ENCODE measurements around the gene KRTAP12-2.
"Not testable (repeated sequence)": the region's sequence is repeated elsewhere in the genome, so short reads cannot be mapped to it uniquely, and the experiment has no call there.

KRTAP12-2 gene

GRCh38 chr21:44671911-44672310 is 5.2 kb upstream of the KRTAP12-2 start:
- no peak overlapping the region for H3K4me3 ChIP-seq (ENCODE audit: low read length)
- no peaks in the 10 kb centered on the region for H3K27me3 ChIP-seq (ENCODE audit: insufficient read depth, low read length)
- no peak overlapping the region for H3K9ac ChIP-seq (ENCODE audit: low read depth, low read length)
- H3K4me1 ChIP-seq (ENCODE audit: insufficient read depth, low read length), result no peaks in the 10 kb centered on the region
- H3K27ac ChIP-seq (ENCODE audit: low read length), result no peak overlapping the region
- H3K36me3 ChIP-seq (ENCODE audit: insufficient read depth, low read depth, low read length), result no peaks in the 10 kb centered on the region
- peaks cover 19% of the 10 kb centered on the region for H3K9me3 ChIP-seq (ENCODE audit: insufficient read depth, low read depth, low read length)

- Histone ChIP-seq H3K4me1 (ENCODE audit: insufficient read depth, low read length) (no peaks in the 10 kb centered on the region), H3K9me3 (ENCODE audit: insufficient read depth, low read depth, low read length) (peaks cover 19% of the 10 kb centered on the region), H3K9ac (ENCODE audit: low read depth, low read length) (no peak overlapping the region), H3K4me3 (ENCODE audit: low read length) (no peak overlapping the region), H3K36me3 (ENCODE audit: insufficient read depth, low read depth, low read length) (no peaks in the 10 kb centered on the region), H3K27ac (ENCODE audit: low read length) (no peak overlapping the region), H3K27me3 (ENCODE audit: insufficient read depth, low read length) (no peaks in the 10 kb centered on the region)
Measured at GRCh38 chr21:44670642-44671432, 4.1 kb upstream of the KRTAP12-2 start.

GRCh38 chr21:44667612-44668011 is 885 bp upstream of the KRTAP12-2 start:
- H3K4me3 ChIP-seq (ENCODE audit: low read length), result no peak overlapping the region
- H3K4me1 ChIP-seq (ENCODE audit: insufficient read depth, low read length), result no peaks in the 10 kb centered on the region
- no peak overlapping the region for H3K9ac ChIP-seq (ENCODE audit: low read depth, low read length)
- H3K36me3 ChIP-seq (ENCODE audit: insufficient read depth, low read depth, low read length), result no peaks in the 10 kb centered on the region
- no peak overlapping the region for H3K27ac ChIP-seq (ENCODE audit: low read length)
- peaks cover 19% of the 10 kb centered on the region for H3K9me3 ChIP-seq (ENCODE audit: insufficient read depth, low read depth, low read length)
- no peaks in the 10 kb centered on the region for H3K27me3 ChIP-seq (ENCODE audit: insufficient read depth, low read length)

GRCh38 chr21:44664691-44665090 is 2.0 kb downstream of the KRTAP12-2 start:
- Histone ChIP-seq H3K9me3 (ENCODE audit: insufficient read depth, low read depth, low read length) (peaks cover 3% of the 10 kb centered on the region), H3K9ac (ENCODE audit: low read depth, low read length) (no peak overlapping the region), H3K27ac (ENCODE audit: low read length) (no peak overlapping the region), H3K4me1 (ENCODE audit: insufficient read depth, low read length) (peaks cover 6% of the 10 kb centered on the region; the same call in 1 of the 2 replicates), H3K36me3 (ENCODE audit: insufficient read depth, low read depth, low read length) (no peaks in the 10 kb centered on the region), H3K27me3 (ENCODE audit: insufficient read depth, low read length) (no peaks in the 10 kb centered on the region), H3K4me3 (ENCODE audit: low read length) (no peak overlapping the region)

- not testable (repeated sequence) for H3K27me3 ChIP-seq (ENCODE audit: insufficient read depth, low read length)
Measured at GRCh38 chr21:44661567-44661966, 5.2 kb downstream of the KRTAP12-2 start.

GRCh38 chr21:44658913-44659595 is 7.7 kb downstream of the KRTAP12-2 start:
- no peak overlapping the region for H3K9ac ChIP-seq (ENCODE audit: low read depth, low read length)
- H3K27me3 ChIP-seq (ENCODE audit: insufficient read depth, low read length), result no peaks in the 10 kb centered on the region
- H3K36me3 ChIP-seq (ENCODE audit: insufficient read depth, low read depth, low read length), result no peaks in the 10 kb centered on the region
- H3K9me3 ChIP-seq (ENCODE audit: insufficient read depth, low read depth, low read length), result no peaks in the 10 kb centered on the region
- peaks cover 12% of the 10 kb centered on the region; the same call in 1 of the 2 replicates for H3K4me1 ChIP-seq (ENCODE audit: insufficient read depth, low read length)
- no peak overlapping the region for H3K4me3 ChIP-seq (ENCODE audit: low read length)
- H3K27ac ChIP-seq (ENCODE audit: low read length), result no peak overlapping the region

More at GRCh38 chr21:44661567-44661966, 5.2 kb downstream of the KRTAP12-2 start:
- H3K36me3 ChIP-seq (ENCODE audit: insufficient read depth, low read depth, low read length); H3K4me3 ChIP-seq (ENCODE audit: low read length); H3K9me3 ChIP-seq (ENCODE audit: insufficient read depth, low read depth, low read length); H3K27ac ChIP-seq (ENCODE audit: low read length); H3K9ac ChIP-seq (ENCODE audit: low read depth, low read length): not testable (repeated sequence)
- peaks cover 12% of the 10 kb centered on the region; the same call in 1 of the 2 replicates for H3K4me1 ChIP-seq (ENCODE audit: insufficient read depth, low read length)

GRCh38 chr21:44658541-44658910 is 8.2 kb downstream of the KRTAP12-2 start:
- Histone ChIP-seq H3K9me3 (ENCODE audit: insufficient read depth, low read depth, low read length) (no peaks in the 10 kb centered on the region), H3K27ac (ENCODE audit: low read length) (no peak overlapping the region), H3K36me3 (ENCODE audit: insufficient read depth, low read depth, low read length) (no peaks in the 10 kb centered on the region), H3K4me3 (ENCODE audit: low read length) (no peak overlapping the region), H3K4me1 (ENCODE audit: insufficient read depth, low read length) (peaks cover 12% of the 10 kb centered on the region; the same call in 1 of the 2 replicates), H3K9ac (ENCODE audit: low read depth, low read length) (no peak overlapping the region), H3K27me3 (ENCODE audit: insufficient read depth, low read length) (no peaks in the 10 kb centered on the region)

GRCh38 chr21:44657635-44658540 is 8.8 kb downstream of the KRTAP12-2 start, which contains the start of gene KRTAP12-3:
Gene KRTAP12-3, plus strand, starts transcription at chr21:44657932. Its CDS starts 48 bp downstream, at chr21:44657980.
- no peaks in the 10 kb centered on the region for H3K36me3 ChIP-seq (ENCODE audit: insufficient read depth, low read depth, low read length)
- no peak within 1 kb of the TSS for H3K9ac ChIP-seq (ENCODE audit: low read depth, low read length)
- H3K27me3 ChIP-seq (ENCODE audit: insufficient read depth, low read length), result no peaks in the 10 kb centered on the region
- H3K4me1 ChIP-seq (ENCODE audit: insufficient read depth, low read length), result peaks cover 12% of the 10 kb centered on the region; the same call in 1 of the 2 replicates
- H3K27ac ChIP-seq (ENCODE audit: low read length), result no peak within 1 kb of the TSS
- H3K4me3 ChIP-seq (ENCODE audit: low read length), result no peak within 1 kb of the TSS
- no peaks in the 10 kb centered on the region for H3K9me3 ChIP-seq (ENCODE audit: insufficient read depth, low read depth, low read length)

- no peaks in the 10 kb centered on the region for H3K27me3 ChIP-seq (ENCODE audit: insufficient read depth, low read length)
- H3K4me3 ChIP-seq (ENCODE audit: low read length), result no peak overlapping the region
Measured at GRCh38 chr21:44656868-44657267, 9.9 kb downstream of the KRTAP12-2 start.

GRCh38 chr21:44654576-44655175 is 12.1 kb downstream of the KRTAP12-2 start, which contains the start of gene KRTAP12-4:
Gene KRTAP12-4, minus strand, starts transcription at chr21:44654659. Its CDS starts 45 bp downstream, at chr21:44654614.
- Histone ChIP-seq H3K4me3 (ENCODE audit: low read length) (no peak within 1 kb of the TSS), H3K27ac (ENCODE audit: low read length) (no peak within 1 kb of the TSS), H3K36me3 (ENCODE audit: insufficient read depth, low read depth, low read length) (no peaks in the 10 kb centered on the region), H3K4me1 (ENCODE audit: insufficient read depth, low read length) (peaks cover 6% of the 10 kb centered on the region; the same call in 1 of the 2 replicates), H3K9me3 (ENCODE audit: insufficient read depth, low read depth, low read length) (no peaks in the 10 kb centered on the region), H3K27me3 (ENCODE audit: insufficient read depth, low read length) (no peaks in the 10 kb centered on the region), H3K9ac (ENCODE audit: low read depth, low read length) (no peak within 1 kb of the TSS)

More at GRCh38 chr21:44656868-44657267, 9.9 kb downstream of the KRTAP12-2 start:
- H3K36me3 ChIP-seq (ENCODE audit: insufficient read depth, low read depth, low read length), result no peaks in the 10 kb centered on the region
- H3K4me1 ChIP-seq (ENCODE audit: insufficient read depth, low read length), result peaks cover 12% of the 10 kb centered on the region; the same call in 1 of the 2 replicates
- no peaks in the 10 kb centered on the region for H3K9me3 ChIP-seq (ENCODE audit: insufficient read depth, low read depth, low read length)
- H3K27ac ChIP-seq (ENCODE audit: low read length), result no peak overlapping the region
- no peak overlapping the region for H3K9ac ChIP-seq (ENCODE audit: low read depth, low read length)

Measured in iPS-20b (cell line).